Glomerular endothelial cell (primary cell): ENCODE results near the gene ST14. TPM values are rescaled to one million over a fixed set of nuclear protein-coding genes. Genes with fewer than 3 reads are reported as not detected.

Source experiments
- DNase-seq: peaks from one replicate; pipeline ENCODE4 v3.0.0-alpha.2; 2011; ENCODE audit warnings: low read depth, low spot score; ENCODE audit errors: extremely low read depth
- total RNA-seq: library from RNA; depleted of rRNA; stranded (reverse); fragments of >200 nt; gene quantifications from 2 replicates; pipeline ENCODE4 v1.2.3, GENCODE V29; 2015

Gene ST14
- total RNA-seq, 1 donor from 2014 or later = 0.12 TPM

GRCh38 chr11:130133716-130134115 is 25.9 kb upstream of the ST14 start:
- DNase-seq = no peak

GRCh38 chr11:130136107-130136506 is 23.5 kb upstream of the ST14 start:
- no peak for DNase-seq

GRCh38 chr11:130137999-130138398 is 21.6 kb upstream of the ST14 start:
- DNase-seq = no peak

GRCh38 chr11:130139401-130139800 is 20.2 kb upstream of the ST14 start:
- DNase-seq = no peak

GRCh38 chr11:130141561-130142341 is 17.8 kb upstream of the ST14 start:
- no peak for DNase-seq

GRCh38 chr11:130144141-130144540 is 15.4 kb upstream of the ST14 start:
- DNase-seq = no peak

GRCh38 chr11:130144861-130145281 is 14.7 kb upstream of the ST14 start:
- DNase-seq = no peak

- no peak for DNase-seq
Observed at GRCh38 chr11:130145311-130145812, 14.2 kb upstream of the ST14 start.

- DNase-seq = no peak
Observed at GRCh38 chr11:130145975-130146776, 13.4 kb upstream of the ST14 start.

- no peak for DNase-seq
Observed at GRCh38 chr11:130146796-130147195, 12.8 kb upstream of the ST14 start.

GRCh38 chr11:130148796-130149326 is 10.7 kb upstream of the ST14 start:
- DNase-seq = no peak

GRCh38 chr11:130150790-130151189 is 8.8 kb upstream of the ST14 start:
- no peak for DNase-seq

- DNase-seq = no peak
Observed at GRCh38 chr11:130151196-130151595, 8.4 kb upstream of the ST14 start.

GRCh38 chr11:130156108-130157022 is 3.2 kb upstream of the ST14 start:
- no peak for DNase-seq

- no peak for DNase-seq
Observed at GRCh38 chr11:130157101-130157500, 2.5 kb upstream of the ST14 start.

- no peak for DNase-seq
Observed at GRCh38 chr11:130157840-130158239, 1.7 kb upstream of the ST14 start.

GRCh38 chr11:130159139-130159538 is 443 bp upstream of the ST14 start:
- DNase-seq = no peak

GRCh38 chr11:130160498-130161155 is 1.0 kb downstream of the ST14 start:
- no peak for DNase-seq

GRCh38 chr11:130161441-130162145 is 2.0 kb downstream of the ST14 start:
- no peak for DNase-seq
